GM19467 (cell line): ENCODE data around the gene PBRM1.
"Not testable (repeated sequence)": the region's sequence is repeated elsewhere in the genome, so short reads cannot be mapped to it uniquely, and the experiment has no call there.

Source experiments
- ATAC-seq: cut with Tn5 transposase; IDR thresholded peaks from one replicate; pipeline ENCODE4 v1.9.1; 2021; ENCODE audit warnings: mild to moderate bottlenecking, moderate library complexity; ENCODE audit not compliant: unreplicated experiment

Gene PBRM1

DNA sequence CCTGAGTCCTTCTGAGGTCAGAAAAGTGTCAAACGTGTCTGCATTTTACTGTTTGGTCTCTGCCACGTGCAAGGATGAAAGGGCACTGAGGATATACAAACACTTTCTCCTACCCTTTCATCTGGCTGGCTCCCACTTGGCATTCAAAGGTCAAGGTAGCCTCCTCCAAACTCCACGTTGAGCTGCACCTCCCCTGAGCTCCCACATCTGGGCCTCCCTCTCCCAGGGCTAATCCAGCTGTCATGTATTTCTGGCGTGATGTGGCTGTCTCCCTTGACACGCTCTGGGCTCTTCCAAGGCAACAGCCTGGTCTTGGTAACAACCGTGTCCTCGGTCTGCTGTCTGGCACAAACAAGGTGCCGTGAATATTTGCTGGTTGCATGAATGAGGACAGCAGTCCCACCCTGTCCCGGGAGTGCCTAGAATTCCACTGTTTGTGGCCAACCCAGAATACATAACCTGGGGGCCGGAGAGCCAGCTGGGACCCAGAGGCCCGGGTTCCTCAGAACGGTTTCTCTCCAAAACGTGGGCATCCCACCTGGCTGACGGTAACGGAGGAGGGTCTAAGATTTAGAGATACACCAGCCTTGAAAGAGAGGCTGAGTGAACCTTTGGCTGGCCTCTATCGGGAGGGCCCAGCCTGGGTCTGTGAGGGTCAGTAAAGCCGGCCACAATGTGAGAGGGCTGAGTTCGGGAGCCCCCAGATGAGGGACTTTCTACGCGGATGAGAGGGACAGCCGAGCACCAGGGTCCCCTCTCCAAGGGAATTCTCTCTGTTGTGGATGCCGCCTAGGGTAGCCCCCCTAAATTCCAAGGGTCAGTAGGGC is 19.1 kb upstream of the PBRM1 start:
- ATAC-seq: no peak

DNA sequence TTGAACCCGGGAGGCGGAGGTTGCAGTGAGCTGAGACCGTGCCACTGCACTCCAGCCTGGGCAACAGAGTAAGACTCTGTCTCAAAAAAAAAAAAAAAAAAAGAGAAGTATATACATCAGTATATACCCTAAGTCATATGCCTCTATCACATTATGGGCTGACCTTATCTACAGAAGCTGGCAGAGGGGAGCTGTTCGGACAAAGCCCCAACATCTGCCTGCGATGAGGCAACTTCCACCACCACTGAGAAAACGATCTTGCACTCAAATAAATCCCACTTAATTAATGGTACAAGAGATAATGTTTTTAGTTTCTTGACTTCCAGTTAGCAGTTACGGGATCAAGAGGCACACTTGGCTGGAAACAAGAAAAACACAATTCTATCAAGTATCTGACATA is 17.6 kb upstream of the PBRM1 start:
- no peak for ATAC-seq

DNA sequence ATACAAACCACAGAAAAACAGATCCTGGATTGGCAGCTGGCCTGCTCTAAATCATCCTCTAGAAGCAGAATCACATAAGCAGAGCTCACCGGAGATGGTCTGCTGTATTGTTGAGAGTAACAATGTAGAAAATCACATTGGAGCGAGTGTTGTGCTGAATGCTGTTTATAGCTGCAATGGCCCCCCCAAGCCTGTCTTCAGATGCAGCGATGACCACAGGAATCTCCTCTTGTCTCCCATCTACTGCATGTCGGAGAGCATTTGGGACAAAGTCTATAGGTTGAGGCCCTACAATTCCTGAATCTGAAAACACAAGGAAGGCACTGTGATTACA is 11.9 kb upstream of the PBRM1 start:
- ATAC-seq: no peak

GRCh38 chr3:52696830-52697631 is 11.3 kb upstream of the PBRM1 start:
- ATAC-seq: no peak

DNA sequence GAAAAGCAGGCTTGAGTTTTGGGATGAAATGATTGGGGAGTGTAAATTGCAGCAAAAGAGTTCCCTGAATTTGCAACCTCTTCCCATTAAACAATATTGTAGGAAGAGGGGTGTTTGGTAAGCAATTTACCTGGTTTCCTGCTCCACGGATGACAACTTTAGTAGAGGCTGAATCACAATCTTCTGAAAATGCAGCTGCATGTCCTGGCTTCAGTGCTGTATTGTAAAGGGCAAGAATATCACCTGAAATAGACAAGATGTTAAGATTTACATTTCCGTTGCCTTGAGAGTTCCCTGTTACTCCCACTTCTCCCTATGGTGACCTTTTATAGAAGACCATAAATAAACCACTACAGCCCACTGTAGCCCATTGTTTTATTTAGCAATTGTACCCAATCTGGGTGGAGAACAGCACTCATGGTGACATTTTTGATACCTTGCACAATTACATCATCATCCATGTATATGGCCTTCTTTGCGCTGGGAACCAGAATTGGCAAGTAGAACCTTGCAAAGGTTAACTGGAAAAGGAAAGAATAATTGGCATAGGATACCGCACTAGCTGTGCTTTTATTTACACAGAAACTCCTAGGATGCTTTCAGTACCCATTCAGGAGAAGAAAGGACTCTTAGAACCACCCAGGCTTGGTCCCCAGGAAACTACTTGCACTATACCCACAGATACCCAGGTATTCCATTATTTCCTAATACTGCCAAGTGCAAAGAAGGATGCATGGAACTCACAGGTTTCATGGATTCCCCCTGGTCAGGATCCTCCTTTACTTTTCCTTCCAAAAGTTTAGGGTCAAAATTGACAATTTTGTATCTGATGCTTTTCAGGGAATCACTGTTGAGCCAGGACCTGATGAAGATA is 10.3 kb upstream of the PBRM1 start:
- ATAC-seq: no peak

DNA sequence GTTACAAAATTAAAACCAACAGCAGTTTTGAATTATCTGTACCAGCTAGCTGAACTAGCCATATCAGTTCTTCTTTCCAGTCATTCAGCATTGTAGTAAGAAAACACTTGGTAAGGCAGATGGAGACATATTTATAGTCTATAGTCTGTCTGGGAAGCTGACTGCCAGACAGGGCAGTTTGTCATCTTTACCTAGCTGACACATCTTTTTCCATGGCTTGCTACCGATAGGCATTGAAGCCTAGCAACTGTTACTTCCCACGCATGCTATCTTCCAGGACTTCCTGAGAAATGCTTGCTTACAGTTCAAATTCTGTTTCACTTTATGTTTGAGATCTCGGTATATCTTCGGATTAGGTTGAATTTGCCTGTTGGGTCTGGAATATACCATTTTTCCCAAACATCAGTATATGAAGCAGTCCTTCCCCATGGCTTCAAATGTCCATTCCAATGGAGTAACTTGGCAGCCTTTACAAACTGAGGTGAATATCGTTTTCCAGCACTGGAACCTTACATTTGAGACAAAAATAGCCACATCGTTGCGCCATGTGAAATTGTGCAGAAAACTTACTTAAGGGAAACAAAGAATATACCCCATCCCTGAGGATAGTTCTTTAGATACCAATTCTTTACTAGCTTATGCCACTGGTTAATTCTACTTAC is 8.9 kb upstream of the PBRM1 start:
- no peak for ATAC-seq

- no peak for ATAC-seq
These were observed 7.4 kb upstream of the PBRM1 start for GRCh38 chr3:52693071-52693470.

DNA sequence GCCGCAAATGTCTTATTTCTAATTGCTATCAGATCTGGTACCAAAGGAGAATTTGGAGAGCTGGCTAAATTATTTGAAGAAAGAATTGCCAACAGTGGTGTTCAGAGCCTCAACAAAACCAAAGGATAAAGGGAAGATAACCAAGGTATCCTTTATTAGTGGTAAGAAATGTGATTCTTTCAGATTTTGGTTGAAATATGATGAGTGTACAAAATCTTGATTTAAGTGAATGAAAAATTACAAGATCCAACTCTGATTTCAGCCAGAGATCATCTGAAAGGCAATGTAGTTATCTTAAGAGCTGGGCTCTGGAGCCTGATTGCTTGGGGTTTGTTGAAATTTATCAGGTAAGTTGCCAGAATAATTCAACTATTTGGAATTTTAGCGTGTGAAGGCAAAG is 4.8 kb upstream of the PBRM1 start:
- no peak for ATAC-seq

DNA sequence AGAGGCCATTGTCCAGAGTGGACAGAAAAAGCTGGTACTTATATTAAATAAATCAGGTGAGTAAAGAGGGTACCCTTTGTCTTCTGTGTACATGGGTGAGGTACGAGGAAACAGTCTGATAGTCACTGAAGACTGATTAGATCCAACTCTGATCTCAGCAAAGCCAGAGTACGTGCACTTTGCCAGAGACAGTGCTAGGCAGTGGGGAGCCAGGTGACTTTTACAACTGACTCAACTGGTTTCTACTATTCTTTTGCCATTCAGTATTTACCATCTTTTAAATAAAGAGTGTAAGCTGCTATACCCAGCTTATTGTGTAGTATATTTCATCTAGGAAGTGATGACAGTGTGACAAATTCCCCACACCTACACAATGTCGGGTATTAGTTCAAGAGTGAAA is 3.4 kb upstream of the PBRM1 start:
- no peak for ATAC-seq

GRCh38 chr3:52688266-52688665 is 2.6 kb upstream of the PBRM1 start:
- ATAC-seq: no peak

- peak; percentile 72 for ATAC-seq
These were observed 416 bp downstream of the PBRM1 start for GRCh38 chr3:52685285-52685708.

DNA sequence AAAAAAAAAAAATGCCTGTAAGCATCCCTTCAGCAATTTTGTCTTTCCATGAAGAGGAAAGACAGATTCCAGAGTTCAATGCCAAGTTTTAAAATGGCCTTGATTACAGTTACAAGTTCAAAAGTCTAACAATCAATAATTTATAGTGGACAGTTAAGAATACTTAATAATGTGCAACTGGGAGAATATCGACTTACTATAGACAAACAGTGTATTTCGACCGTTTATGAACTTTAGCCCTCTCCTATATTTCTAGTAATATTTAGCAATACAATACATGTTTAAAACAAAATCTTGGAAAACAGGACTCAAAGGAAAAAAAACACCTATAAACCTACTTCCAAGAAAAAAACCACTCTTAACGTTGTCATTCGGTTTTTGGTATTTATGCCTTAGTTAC is 1.5 kb downstream of the PBRM1 start:
- ATAC-seq: no peak

- no peak for ATAC-seq
These were observed 2.1 kb downstream of the PBRM1 start for GRCh38 chr3:52683611-52684010.

DNA sequence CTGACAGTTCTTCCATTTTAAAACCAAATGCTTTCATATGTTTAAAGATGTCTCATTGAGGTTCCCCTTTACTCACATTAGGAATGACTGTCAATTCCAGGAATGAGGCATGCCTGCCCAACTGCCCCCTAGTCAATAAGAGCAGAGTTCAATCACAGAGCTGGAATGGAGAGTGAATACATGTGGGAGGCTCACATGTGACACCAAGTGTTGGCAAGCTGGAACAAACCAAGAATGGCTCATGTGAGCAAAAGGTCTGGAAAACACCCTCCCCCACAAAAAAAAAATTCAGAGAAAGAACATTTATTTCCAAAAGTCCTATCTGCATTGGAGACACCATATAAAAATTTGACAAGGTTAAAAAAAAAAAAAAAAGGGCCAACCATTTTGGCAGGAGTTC is 3.7 kb downstream of the PBRM1 start:
- no peak for ATAC-seq

- ATAC-seq: no peak
These were observed 4.1 kb downstream of the PBRM1 start for GRCh38 chr3:52681596-52681995.

DNA sequence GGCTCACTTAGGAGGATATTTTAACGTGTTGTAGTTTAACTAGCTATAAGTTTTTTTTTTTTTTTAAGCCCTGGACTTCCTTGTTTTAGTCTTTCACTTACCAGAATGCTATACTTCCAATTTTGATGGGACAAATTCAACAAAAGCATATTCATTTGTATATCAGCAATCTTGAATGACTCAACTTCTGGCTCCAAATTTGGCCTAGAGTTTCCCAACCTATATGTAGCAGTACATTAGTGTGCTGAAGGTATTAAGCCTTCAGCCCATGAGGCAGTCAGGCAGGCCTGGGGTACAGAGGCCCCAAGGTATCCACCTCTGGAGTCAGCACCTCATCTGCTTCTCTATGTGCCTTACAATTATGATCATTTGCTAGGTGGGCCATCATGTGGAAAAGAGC is 5.9 kb downstream of the PBRM1 start:
- no peak for ATAC-seq

DNA sequence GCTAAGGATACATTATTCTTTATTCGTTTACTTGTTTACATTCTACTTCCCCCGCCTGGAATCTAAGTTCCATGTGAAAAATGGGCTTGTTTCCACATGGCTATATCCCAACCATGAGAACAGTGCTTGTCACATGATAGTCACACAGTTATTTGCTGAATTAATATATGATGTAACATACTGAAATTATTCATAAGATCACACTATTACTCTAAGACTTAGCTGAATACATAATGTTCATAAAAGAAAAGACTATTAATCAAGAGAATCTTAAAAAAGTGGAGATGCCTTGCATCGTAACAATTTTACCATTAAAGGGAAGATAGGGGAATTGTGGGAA is 6.5 kb downstream of the PBRM1 start:
- no peak for ATAC-seq

GRCh38 chr3:52678265-52679198 is 7.2 kb downstream of the PBRM1 start:
- ATAC-seq: no peak

GRCh38 chr3:52676201-52676600 is 9.5 kb downstream of the PBRM1 start:
- not testable (repeated sequence) for ATAC-seq

- no peak for ATAC-seq
These were observed 14.0 kb downstream of the PBRM1 start for GRCh38 chr3:52671676-52672075.
